ENCODE measurements around the gene MBP. TPM values are rescaled to one million over a fixed set of nuclear protein-coding genes. Genes with fewer than 3 reads are reported as not detected.

The MBP gene
- polyA plus RNA-seq, 1 donor from 2014 or later: 3.3 TPM

DNA sequence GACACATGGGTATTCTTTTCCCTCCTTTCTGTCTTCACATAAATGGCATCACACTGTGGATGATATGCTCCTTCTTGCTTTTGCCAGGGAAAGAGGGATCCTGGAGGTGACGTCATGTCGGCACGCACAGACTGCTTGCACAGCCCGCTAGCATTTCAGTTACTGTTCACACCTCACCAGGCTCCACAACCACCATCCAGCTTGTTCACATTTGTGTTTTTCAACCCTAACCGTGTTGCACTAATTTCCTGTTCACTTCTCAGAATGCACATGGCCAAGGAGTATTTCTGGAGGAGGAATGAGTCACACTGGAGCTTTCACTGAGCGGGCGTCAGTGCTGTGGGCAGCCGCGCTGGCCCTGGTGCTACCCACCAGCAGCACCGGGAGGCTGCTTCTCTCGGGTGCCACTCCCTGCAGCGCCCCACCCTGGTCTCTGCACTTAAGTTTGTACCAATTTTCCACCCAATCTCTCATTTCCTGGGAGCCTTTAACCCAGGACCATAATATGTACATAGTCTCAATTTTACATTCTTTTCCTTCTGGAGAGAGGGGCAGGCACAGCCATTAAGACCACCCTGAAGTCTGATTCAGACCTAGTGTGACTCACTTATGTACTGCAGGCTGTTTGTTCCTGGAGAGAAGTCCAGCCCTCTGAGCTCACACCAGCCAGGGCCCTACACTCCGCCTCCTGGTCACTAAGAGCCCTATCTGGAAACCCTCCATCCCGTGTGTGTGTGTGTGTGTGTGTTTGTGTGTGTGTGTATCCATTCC lies 65.1 kb downstream of the MBP start:
- TF ChIP-seq EP300 (conservative IDR thresholded peaks at IDR 0.05; ENCODE audit: poor library complexity, severe bottlenecking): no peak
- no peak for TF ChIP-seq POLR2AphosphoS5 (IDR thresholded peaks at IDR 0.05)
- no peak for TF ChIP-seq SMC3 (conservative IDR thresholded peaks at IDR 0.05; ENCODE audit: poor library complexity)
- TF ChIP-seq, protein P1, sequence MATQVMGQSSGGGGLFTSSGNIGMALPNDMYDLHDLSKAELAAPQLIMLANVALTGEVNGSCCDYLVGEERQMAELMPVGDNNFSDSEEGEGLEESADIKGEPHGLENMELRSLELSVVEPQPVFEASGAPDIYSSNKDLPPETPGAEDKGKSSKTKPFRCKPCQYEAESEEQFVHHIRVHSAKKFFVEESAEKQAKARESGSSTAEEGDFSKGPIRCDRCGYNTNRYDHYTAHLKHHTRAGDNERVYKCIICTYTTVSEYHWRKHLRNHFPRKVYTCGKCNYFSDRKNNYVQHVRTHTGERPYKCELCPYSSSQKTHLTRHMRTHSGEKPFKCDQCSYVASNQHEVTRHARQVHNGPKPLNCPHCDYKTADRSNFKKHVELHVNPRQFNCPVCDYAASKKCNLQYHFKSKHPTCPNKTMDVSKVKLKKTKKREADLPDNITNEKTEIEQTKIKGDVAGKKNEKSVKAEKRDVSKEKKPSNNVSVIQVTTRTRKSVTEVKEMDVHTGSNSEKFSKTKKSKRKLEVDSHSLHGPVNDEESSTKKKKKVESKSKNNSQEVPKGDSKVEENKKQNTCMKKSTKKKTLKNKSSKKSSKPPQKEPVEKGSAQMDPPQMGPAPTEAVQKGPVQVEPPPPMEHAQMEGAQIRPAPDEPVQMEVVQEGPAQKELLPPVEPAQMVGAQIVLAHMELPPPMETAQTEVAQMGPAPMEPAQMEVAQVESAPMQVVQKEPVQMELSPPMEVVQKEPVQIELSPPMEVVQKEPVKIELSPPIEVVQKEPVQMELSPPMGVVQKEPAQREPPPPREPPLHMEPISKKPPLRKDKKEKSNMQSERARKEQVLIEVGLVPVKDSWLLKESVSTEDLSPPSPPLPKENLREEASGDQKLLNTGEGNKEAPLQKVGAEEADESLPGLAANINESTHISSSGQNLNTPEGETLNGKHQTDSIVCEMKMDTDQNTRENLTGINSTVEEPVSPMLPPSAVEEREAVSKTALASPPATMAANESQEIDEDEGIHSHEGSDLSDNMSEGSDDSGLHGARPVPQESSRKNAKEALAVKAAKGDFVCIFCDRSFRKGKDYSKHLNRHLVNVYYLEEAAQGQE (IDR thresholded peaks at IDR 0.05; ENCODE audit: borderline replicate concordance): no peak
- TF ChIP-seq MXI1 (conservative IDR thresholded peaks at IDR 0.05; ENCODE audit: poor library complexity, severe bottlenecking): no peak
- TF ChIP-seq TAF1 (IDR thresholded peaks at IDR 0.05; ENCODE audit: low read depth): no peak
- no peak for TF ChIP-seq EZH2 (IDR thresholded peaks at IDR 0.05; ENCODE audit: borderline replicate concordance, insufficient read depth, low read length, poor library complexity, severe bottlenecking)
- TF ChIP-seq RAD21 (conservative IDR thresholded peaks at IDR 0.05): no peak
- TF ChIP-seq, protein P2, sequence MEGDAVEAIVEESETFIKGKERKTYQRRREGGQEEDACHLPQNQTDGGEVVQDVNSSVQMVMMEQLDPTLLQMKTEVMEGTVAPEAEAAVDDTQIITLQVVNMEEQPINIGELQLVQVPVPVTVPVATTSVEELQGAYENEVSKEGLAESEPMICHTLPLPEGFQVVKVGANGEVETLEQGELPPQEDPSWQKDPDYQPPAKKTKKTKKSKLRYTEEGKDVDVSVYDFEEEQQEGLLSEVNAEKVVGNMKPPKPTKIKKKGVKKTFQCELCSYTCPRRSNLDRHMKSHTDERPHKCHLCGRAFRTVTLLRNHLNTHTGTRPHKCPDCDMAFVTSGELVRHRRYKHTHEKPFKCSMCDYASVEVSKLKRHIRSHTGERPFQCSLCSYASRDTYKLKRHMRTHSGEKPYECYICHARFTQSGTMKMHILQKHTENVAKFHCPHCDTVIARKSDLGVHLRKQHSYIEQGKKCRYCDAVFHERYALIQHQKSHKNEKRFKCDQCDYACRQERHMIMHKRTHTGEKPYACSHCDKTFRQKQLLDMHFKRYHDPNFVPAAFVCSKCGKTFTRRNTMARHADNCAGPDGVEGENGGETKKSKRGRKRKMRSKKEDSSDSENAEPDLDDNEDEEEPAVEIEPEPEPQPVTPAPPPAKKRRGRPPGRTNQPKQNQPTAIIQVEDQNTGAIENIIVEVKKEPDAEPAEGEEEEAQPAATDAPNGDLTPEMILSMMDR (IDR thresholded peaks at IDR 0.05; ENCODE audit: poor library complexity, severe bottlenecking): no peak
- no peaks in the 10 kb centered on the region for H3K36me3 ChIP-seq (ENCODE audit: insufficient read depth, low read length)
- H3K9me2 ChIP-seq (ENCODE audit: insufficient read depth, low read length): no peaks in the 10 kb centered on the region
- no peak overlapping the region for H3K9ac ChIP-seq (ENCODE audit: low read length)
- H3K27ac ChIP-seq (ENCODE audit: low read length): no peak overlapping the region
- no peaks in the 10 kb centered on the region for H3K9me3 ChIP-seq (ENCODE audit: low read length)
- H3K4me3 ChIP-seq (ENCODE audit: low read length): no peak overlapping the region
- H3K27me3 ChIP-seq (ENCODE audit: insufficient read depth, low read depth, low read length): no peaks in the 10 kb centered on the region
- H3K79me2 ChIP-seq (replicated peaks; ENCODE audit: insufficient read depth, low read length): no peaks in the 10 kb centered on the region
- H2AFZ ChIP-seq (ENCODE audit: low read depth, low read length): no peak overlapping the region
- no peaks in the 10 kb centered on the region for H3F3A ChIP-seq (ENCODE audit: insufficient read depth, low read length, poor library complexity, severe bottlenecking)
- H3K4me2 ChIP-seq (ENCODE audit: low read length): no peak overlapping the region
- H4K20me1 ChIP-seq (ENCODE audit: insufficient read depth): no peaks in the 10 kb centered on the region

DNA sequence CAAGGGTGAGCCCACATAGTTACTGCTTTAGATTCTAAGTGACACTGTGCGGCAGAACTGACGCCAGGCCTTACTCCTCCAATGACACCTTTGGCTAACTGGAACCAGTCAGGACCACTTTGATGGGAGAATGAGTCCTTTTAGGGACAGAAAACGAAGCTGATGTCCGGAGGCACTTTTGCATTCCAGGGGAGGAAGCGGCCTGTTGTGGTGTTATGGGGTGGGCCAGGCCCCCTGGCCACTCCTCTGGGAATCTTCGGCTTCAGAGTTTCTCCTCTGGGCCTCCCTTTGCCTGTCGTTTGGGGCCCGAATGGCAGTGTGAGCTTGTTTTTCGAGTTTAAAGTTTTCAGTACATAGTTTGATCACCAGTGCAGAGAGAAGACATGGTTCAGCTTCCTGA lies 65.9 kb downstream of the MBP start:
- H3K9ac ChIP-seq (ENCODE audit: low read length): no peak overlapping the region

More for the DNA sequence above, 65.9 kb downstream of the MBP start:
- Histone ChIP-seq H3F3A (ENCODE audit: insufficient read depth, low read length, poor library complexity, severe bottlenecking) (no peaks in the 10 kb centered on the region), H2AFZ (ENCODE audit: low read depth, low read length) (no peak overlapping the region), H3K9me3 (ENCODE audit: low read length) (no peaks in the 10 kb centered on the region), H4K20me1 (ENCODE audit: insufficient read depth) (no peaks in the 10 kb centered on the region), H3K27me3 (ENCODE audit: insufficient read depth, low read depth, low read length) (no peaks in the 10 kb centered on the region), H3K4me3 (ENCODE audit: low read length) (no peak overlapping the region), H3K4me2 (ENCODE audit: low read length) (no peak overlapping the region), H3K9me2 (ENCODE audit: insufficient read depth, low read length) (no peaks in the 10 kb centered on the region), H3K36me3 (ENCODE audit: insufficient read depth, low read length) (no peaks in the 10 kb centered on the region), H3K27ac (ENCODE audit: low read length) (no peak overlapping the region), H3K79me2 (replicated peaks; ENCODE audit: insufficient read depth, low read length) (no peaks in the 10 kb centered on the region)
- no peak for TF ChIP-seq EZH2 (IDR thresholded peaks at IDR 0.05; ENCODE audit: borderline replicate concordance, insufficient read depth, low read length, poor library complexity, severe bottlenecking)
- no peak for TF ChIP-seq RAD21 (conservative IDR thresholded peaks at IDR 0.05)
- TF ChIP-seq TAF1 (IDR thresholded peaks at IDR 0.05; ENCODE audit: low read depth): no peak
- no peak for TF ChIP-seq POLR2AphosphoS5 (IDR thresholded peaks at IDR 0.05)
- no peak for TF ChIP-seq EP300 (conservative IDR thresholded peaks at IDR 0.05; ENCODE audit: poor library complexity, severe bottlenecking)
- TF ChIP-seq, protein P1 (IDR thresholded peaks at IDR 0.05; ENCODE audit: borderline replicate concordance): no peak
- no peak for TF ChIP-seq MXI1 (conservative IDR thresholded peaks at IDR 0.05; ENCODE audit: poor library complexity, severe bottlenecking)
- no peak for TF ChIP-seq SMC3 (conservative IDR thresholded peaks at IDR 0.05; ENCODE audit: poor library complexity)
- TF ChIP-seq, protein P2 (IDR thresholded peaks at IDR 0.05; ENCODE audit: poor library complexity, severe bottlenecking): no peak

Measured in neural cell (in vitro differentiated cells).